Measurements from ENCODE around the gene KRTAP6-3. TPM values are rescaled to one million over a fixed set of nuclear protein-coding genes. Genes with fewer than 3 reads are reported as not detected.

Gene KRTAP6-3
- total and polyA plus RNA-seq, 7 experiments from 2014 or later: not detected

DNA sequence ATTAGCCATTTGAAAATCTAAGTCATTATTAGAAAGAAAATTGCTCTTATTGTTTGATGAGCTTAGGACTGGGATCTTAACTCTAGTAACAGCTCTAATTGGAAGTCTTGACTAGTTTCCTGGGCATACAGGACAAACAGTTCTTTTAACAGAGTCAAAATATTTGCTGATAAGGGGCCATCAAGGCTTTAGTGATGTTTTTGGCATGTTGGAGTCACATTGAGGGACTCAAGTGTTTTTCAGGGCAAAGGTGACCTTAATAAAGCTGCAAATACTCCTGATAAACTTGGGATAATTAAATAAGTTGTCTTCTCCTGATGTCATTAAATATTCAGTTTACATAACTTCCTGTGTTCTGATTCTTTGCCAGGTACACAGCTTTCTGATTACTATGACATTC, 24.6 kb upstream of the KRTAP6-3 start:
- intact Hi-C loops (cut with micrococcal nuclease): no loop called here
- Histone ChIP-seq H3K27ac (ENCODE audit: low read depth, low read length) (no peak overlapping the region), H3K4me1 (ENCODE audit: control insufficient read depth in 2 of 2, insufficient read depth in 2 of 2, low read length in 2 of 2) (no peaks in the 10 kb centered on the region), H3K9me3 (ENCODE audit: control insufficient read depth in 2 of 3, low read length in 3 of 3) (no peaks in the 10 kb centered on the region), H3K36me3 (ENCODE audit: control insufficient read depth in 2 of 3, insufficient read depth in 3 of 3, low read length in 3 of 3) (no peaks in the 10 kb centered on the region), H3K4me3 (ENCODE audit: low read length) (no peak overlapping the region), H3K27me3 (ENCODE audit: control insufficient read depth in 2 of 2, insufficient read depth in 2 of 2, low read length in 2 of 2) (no peaks in the 10 kb centered on the region)
- DNase-seq (no peak), ATAC-seq (no peak)
- no peaks in the 10 kb centered on the region for H3K4me1 Mint-ChIP-seq
- H3K9me3 Mint-ChIP-seq: peaks cover 0 to 5% (median 0%) of the 10 kb centered on the region in 11 donors
- H3K4me3 Mint-ChIP-seq: no peak overlapping the region
- no peaks in the 10 kb centered on the region for H3K36me3 Mint-ChIP-seq
- POLR2A ChIA-PET: no interaction called here
- H3K27me3 Mint-ChIP-seq: peaks cover 0 to 5% (median 3%) of the 10 kb centered on the region in 5 donors
- CTCF ChIA-PET: no interaction called here
- H3K27ac Mint-ChIP-seq: no peak overlapping the region

DNA sequence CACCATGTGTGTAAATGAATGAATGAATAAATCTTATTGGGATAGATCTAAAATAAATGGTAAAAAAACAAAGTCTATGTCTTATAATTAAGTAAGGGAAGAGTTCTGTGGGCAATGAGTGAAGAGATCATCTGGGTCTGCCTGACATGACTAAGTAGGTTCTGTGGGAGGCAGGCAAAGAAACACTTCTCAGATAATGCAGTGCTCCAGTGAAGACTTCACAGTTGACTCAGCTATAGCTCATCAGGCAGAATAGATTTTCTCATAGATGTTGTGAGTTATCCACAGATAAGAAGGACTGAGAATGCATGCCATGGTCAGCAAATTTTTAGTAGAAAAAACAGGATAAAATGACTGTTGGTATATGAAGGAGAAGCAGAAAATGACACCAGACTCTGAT, 14.5 kb upstream of the KRTAP6-3 start:
- no peaks in the 10 kb centered on the region for H3K36me3 Mint-ChIP-seq
- H3K27ac Mint-ChIP-seq: no peak overlapping the region
- Histone ChIP-seq H3K4me1 (ENCODE audit: control insufficient read depth in 2 of 2, insufficient read depth in 2 of 2, low read length in 2 of 2) (no peaks in the 10 kb centered on the region), H3K9me3 (ENCODE audit: control insufficient read depth in 2 of 3, low read length in 3 of 3) (no peaks in the 10 kb centered on the region), H3K27ac (ENCODE audit: low read depth, low read length) (no peak overlapping the region), H3K27me3 (ENCODE audit: control insufficient read depth in 2 of 2, insufficient read depth in 2 of 2, low read length in 2 of 2) (no peaks in the 10 kb centered on the region), H3K4me3 (ENCODE audit: low read length) (no peak overlapping the region), H3K36me3 (ENCODE audit: control insufficient read depth in 2 of 3, insufficient read depth in 3 of 3, low read length in 3 of 3) (no peaks in the 10 kb centered on the region)
- no peak for DNase-seq
- ChIA-PET CTCF (no interaction called here), POLR2A (no interaction called here)
- no peak overlapping the region for H3K4me3 Mint-ChIP-seq
- no peaks in the 10 kb centered on the region for H3K27me3 Mint-ChIP-seq
- intact Hi-C loops (cut with micrococcal nuclease): no loop called here
- no peak for ATAC-seq
- no peaks in the 10 kb centered on the region for H3K4me1 Mint-ChIP-seq
- H3K9me3 Mint-ChIP-seq: peaks cover 0 to 5% (median 0%) of the 10 kb centered on the region in 11 donors

DNA sequence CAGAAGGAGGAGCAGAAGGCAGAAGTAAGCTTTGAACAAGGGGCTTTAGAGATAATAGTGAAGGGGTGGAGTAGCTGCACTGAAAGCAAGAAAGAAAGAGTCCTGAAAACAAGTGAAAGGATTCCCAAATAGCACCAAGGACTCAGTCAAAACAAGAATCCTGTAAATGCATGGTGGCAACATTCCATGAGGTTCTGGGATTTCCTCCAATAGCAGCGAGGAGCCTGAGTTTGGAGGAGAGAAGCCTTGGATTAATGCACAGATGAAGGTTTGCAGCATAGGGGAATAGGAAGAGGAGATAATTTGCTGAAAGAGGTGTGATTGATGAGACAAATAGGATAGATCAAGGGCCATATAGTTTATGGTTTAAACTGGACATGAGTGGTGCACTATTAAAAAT, 12.9 kb upstream of the KRTAP6-3 start:
- Mint-ChIP-seq H3K9me3 (peaks cover 0 to 4% (median 0%) of the 10 kb centered on the region in 11 donors), H3K27ac (no peak overlapping the region), H3K36me3 (no peaks in the 10 kb centered on the region), H3K27me3 (peaks cover 0 to 2% (median 0%) of the 10 kb centered on the region in 5 donors), H3K4me1 (no peaks in the 10 kb centered on the region), H3K4me3 (no peak overlapping the region)
- ChIA-PET CTCF (no interaction called here), POLR2A (no interaction called here)
- ATAC-seq (no peak), DNase-seq (no peak)
- intact Hi-C loops (cut with micrococcal nuclease): no loop called here
- Histone ChIP-seq H3K4me1 (ENCODE audit: control insufficient read depth in 2 of 2, insufficient read depth in 2 of 2, low read length in 2 of 2) (no peaks in the 10 kb centered on the region), H3K27ac (ENCODE audit: low read depth, low read length) (no peak overlapping the region), H3K36me3 (ENCODE audit: control insufficient read depth in 2 of 3, insufficient read depth in 3 of 3, low read length in 3 of 3) (no peaks in the 10 kb centered on the region), H3K9me3 (ENCODE audit: control insufficient read depth in 2 of 3, low read length in 3 of 3) (no peaks in the 10 kb centered on the region), H3K27me3 (ENCODE audit: control insufficient read depth in 2 of 2, insufficient read depth in 2 of 2, low read length in 2 of 2) (no peaks in the 10 kb centered on the region), H3K4me3 (ENCODE audit: low read length) (no peak overlapping the region)

DNA sequence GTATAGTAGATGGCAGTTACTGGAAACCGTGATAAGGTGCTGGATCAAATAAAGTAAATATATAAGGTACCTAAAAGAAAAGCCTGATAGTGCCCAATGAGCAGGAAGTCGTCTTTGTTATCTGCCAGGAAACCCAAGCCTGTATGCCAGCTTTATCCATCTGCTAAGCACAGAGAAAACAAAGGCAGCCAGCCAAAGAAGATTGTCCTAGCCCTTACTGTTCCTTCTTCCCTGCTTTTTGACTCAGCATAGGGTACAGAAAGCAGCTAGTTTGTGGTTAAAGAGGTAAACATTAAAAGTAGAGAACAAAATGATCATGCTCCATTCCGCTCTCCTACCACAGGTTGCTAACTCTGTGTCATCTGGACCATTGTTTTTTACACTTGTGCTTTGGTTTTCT, 12.1 kb upstream of the KRTAP6-3 start:
- no peaks in the 10 kb centered on the region for H3K4me1 ChIP-seq (ENCODE audit: control insufficient read depth in 2 of 2, insufficient read depth in 2 of 2, low read length in 2 of 2)
- H3K4me3 Mint-ChIP-seq: no peak overlapping the region
- H3K27me3 Mint-ChIP-seq: peaks cover 0 to 9% (median 0%) of the 10 kb centered on the region in 5 donors
- H3K36me3 ChIP-seq (ENCODE audit: control insufficient read depth in 2 of 3, insufficient read depth in 3 of 3, low read length in 3 of 3): no peaks in the 10 kb centered on the region
- ChIA-PET POLR2A (no interaction called here), CTCF (no interaction called here)
- H3K36me3 Mint-ChIP-seq: no peaks in the 10 kb centered on the region
- H3K27ac Mint-ChIP-seq: no peak overlapping the region
- no peak overlapping the region for H3K27ac ChIP-seq (ENCODE audit: low read depth, low read length)
- H3K27me3 ChIP-seq (ENCODE audit: control insufficient read depth in 2 of 2, insufficient read depth in 2 of 2, low read length in 2 of 2): no peaks in the 10 kb centered on the region
- H3K9me3 ChIP-seq (ENCODE audit: control insufficient read depth in 2 of 3, low read length in 3 of 3): no peaks in the 10 kb centered on the region
- intact Hi-C loops (cut with micrococcal nuclease): no loop called here
- H3K4me1 Mint-ChIP-seq: no peaks in the 10 kb centered on the region
- no peak overlapping the region for H3K4me3 ChIP-seq (ENCODE audit: low read length)
- peaks cover 0 to 8% (median 0%) of the 10 kb centered on the region in 11 donors for H3K9me3 Mint-ChIP-seq
- DNase-seq: no peak
- ATAC-seq: no peak

DNA sequence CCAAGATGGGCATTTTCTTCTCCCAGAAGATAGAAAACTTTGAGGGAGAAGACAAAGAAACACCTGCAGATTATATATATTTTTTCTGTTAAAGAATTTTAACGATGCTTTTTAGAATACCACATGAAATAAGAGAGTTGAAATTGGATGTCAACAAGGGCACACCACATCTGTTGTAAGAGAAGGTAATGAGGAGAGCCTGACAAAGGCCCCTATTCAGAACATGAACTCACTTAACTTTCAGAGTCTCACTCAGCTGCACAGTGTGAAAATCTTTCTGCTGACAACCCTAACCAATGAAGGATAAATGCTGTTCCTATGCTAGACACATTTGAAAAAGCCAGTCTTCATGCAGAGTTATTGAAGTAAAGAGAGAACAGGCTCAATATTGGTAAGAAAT, 9.4 kb upstream of the KRTAP6-3 start:
- ATAC-seq (no peak), DNase-seq (no peak)
- H3K4me3 Mint-ChIP-seq: no peak overlapping the region
- no peaks in the 10 kb centered on the region for H3K36me3 Mint-ChIP-seq
- H3K36me3 ChIP-seq (ENCODE audit: control insufficient read depth in 2 of 3, insufficient read depth in 3 of 3, low read length in 3 of 3): no peaks in the 10 kb centered on the region
- H3K27ac ChIP-seq (ENCODE audit: low read depth, low read length): no peak overlapping the region
- peaks cover 0 to 8% (median 0%) of the 10 kb centered on the region in 11 donors for H3K9me3 Mint-ChIP-seq
- H3K27ac Mint-ChIP-seq: no peak overlapping the region
- H3K9me3 ChIP-seq (ENCODE audit: control insufficient read depth in 2 of 3, low read length in 3 of 3): no peaks in the 10 kb centered on the region
- peaks cover 0 to 9% (median 0%) of the 10 kb centered on the region in 5 donors for H3K27me3 Mint-ChIP-seq
- H3K4me3 ChIP-seq (ENCODE audit: low read length): no peak overlapping the region
- no peaks in the 10 kb centered on the region for H3K4me1 ChIP-seq (ENCODE audit: control insufficient read depth in 2 of 2, insufficient read depth in 2 of 2, low read length in 2 of 2)
- POLR2A ChIA-PET: no interaction called here
- intact Hi-C loops (cut with micrococcal nuclease): no loop called here
- no peaks in the 10 kb centered on the region for H3K27me3 ChIP-seq (ENCODE audit: control insufficient read depth in 2 of 2, insufficient read depth in 2 of 2, low read length in 2 of 2)
- H3K4me1 Mint-ChIP-seq: no peaks in the 10 kb centered on the region
- CTCF ChIA-PET: no interaction called here

DNA sequence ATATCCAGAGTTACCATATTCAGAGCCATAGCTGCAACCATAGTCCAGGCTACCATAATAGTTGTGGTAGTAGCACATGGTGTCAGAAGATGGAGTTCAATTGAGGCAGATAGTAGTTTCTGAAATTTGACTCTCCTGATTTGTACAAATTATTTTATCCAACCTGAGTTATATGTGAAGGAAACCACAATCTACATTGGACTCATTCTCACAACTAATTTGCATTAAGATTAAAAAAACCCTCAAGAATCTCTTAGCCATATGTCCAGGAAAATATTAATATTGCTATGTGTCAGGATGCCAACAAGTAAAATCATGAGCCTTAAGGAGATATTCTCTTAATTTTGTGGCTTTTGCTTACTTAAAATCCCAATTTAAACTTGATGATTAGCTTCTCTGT, 1.9 kb upstream of the KRTAP6-3 start, which contains the start of gene KRTAP22-2:
Gene KRTAP22-2, minus strand, starts transcription at position 101 of the 400 bp plus-strand sequence.
- Histone ChIP-seq H3K27me3 (ENCODE audit: control insufficient read depth in 2 of 2, insufficient read depth in 2 of 2, low read length in 2 of 2) (no peaks in the 10 kb centered on the region), H3K36me3 (ENCODE audit: control insufficient read depth in 2 of 3, insufficient read depth in 3 of 3, low read length in 3 of 3) (no peaks in the 10 kb centered on the region), H3K9me3 (ENCODE audit: control insufficient read depth in 2 of 3, low read length in 3 of 3) (no peaks in the 10 kb centered on the region), H3K4me1 (ENCODE audit: control insufficient read depth in 2 of 2, insufficient read depth in 2 of 2, low read length in 2 of 2) (no peaks in the 10 kb centered on the region), H3K27ac (ENCODE audit: low read depth, low read length) (no peak within 1 kb of the TSS), H3K4me3 (ENCODE audit: low read length) (no peak within 1 kb of the TSS)
- no peaks in the 10 kb centered on the region for H3K36me3 Mint-ChIP-seq
- no peak for ATAC-seq
- peaks cover 0 to under 1% (median 0%) of the 10 kb centered on the region in 5 donors for H3K27me3 Mint-ChIP-seq
- intact Hi-C loops (cut with micrococcal nuclease): no loop called here
- peaks cover 0 to 2% (median 0%) of the 10 kb centered on the region in 11 donors for H3K9me3 Mint-ChIP-seq
- no peaks in the 10 kb centered on the region for H3K4me1 Mint-ChIP-seq
- CTCF ChIA-PET: no interaction called here
- POLR2A ChIA-PET: no interaction called here
- DNase-seq: no peak
- H3K4me3 Mint-ChIP-seq: no peak within 1 kb of the TSS
- H3K27ac Mint-ChIP-seq: no peak within 1 kb of the TSS

DNA sequence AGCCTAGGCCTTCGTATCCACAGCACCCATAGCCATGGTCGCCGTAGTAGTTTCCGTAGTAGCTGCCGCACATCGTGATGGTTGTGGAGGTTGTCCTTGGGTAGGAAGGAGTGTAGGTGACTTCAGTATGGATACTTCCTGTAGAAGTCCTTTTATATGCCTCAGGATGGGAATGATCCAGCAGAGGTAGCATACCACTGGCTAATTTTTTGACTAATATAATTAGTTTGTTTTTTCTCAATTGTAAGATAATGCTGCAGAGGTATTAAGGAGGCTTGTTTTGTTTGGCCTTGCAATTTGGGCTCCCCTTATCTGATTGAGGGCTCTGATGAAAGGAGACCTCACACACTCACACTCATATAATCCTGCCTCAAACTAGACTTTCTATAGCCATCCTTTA, 6.6 kb downstream of the KRTAP6-3 start, which contains the start of gene KRTAP6-2:
Gene KRTAP6-2, minus strand, starts transcription at position 101 of the 400 bp plus-strand sequence. Its CDS starts 28 bp downstream, at position 73.
- H3K27me3 ChIP-seq (ENCODE audit: control insufficient read depth in 2 of 2, insufficient read depth in 2 of 2, low read length in 2 of 2): no peaks in the 10 kb centered on the region
- Mint-ChIP-seq H3K4me3 (no peak within 1 kb of the TSS), H3K27me3 (peaks cover 0 to 14% (median 0%) of the 10 kb centered on the region in 5 donors), H3K27ac (no peak within 1 kb of the TSS), H3K9me3 (peaks cover 0 to 17% (median 4%) of the 10 kb centered on the region in 11 donors), H3K36me3 (no peaks in the 10 kb centered on the region), H3K4me1 (no peaks in the 10 kb centered on the region)
- DNase-seq: no peak
- H3K9me3 ChIP-seq (ENCODE audit: control insufficient read depth in 2 of 3, low read length in 3 of 3): no peaks in the 10 kb centered on the region
- POLR2A ChIA-PET: no interaction called here
- H3K4me1 ChIP-seq (ENCODE audit: control insufficient read depth in 2 of 2, insufficient read depth in 2 of 2, low read length in 2 of 2): no peaks in the 10 kb centered on the region
- H3K27ac ChIP-seq (ENCODE audit: low read depth, low read length): no peak within 1 kb of the TSS
- no peaks in the 10 kb centered on the region for H3K36me3 ChIP-seq (ENCODE audit: control insufficient read depth in 2 of 3, insufficient read depth in 3 of 3, low read length in 3 of 3)
- no peak for ATAC-seq
- CTCF ChIA-PET: no interaction called here
- intact Hi-C loops (cut with micrococcal nuclease): no loop called here
- H3K4me3 ChIP-seq (ENCODE audit: low read length): no peak within 1 kb of the TSS
